ENCODE data around the gene FKBP3.
A peak's percentile ranks its signal among the peaks of the same experiment; 100 is the strongest.
"Not testable (repeated sequence)": the region's sequence is repeated elsewhere in the genome, so short reads cannot be mapped to it uniquely, and the experiment has no call there.

Gene FKBP3

GRCh38 chr14:45112896-45113781 lies 21.1 kb downstream of the FKBP3 start:
- no peak for DNase-seq (ENCODE audit: low read depth, low spot score)

GRCh38 chr14:45104561-45104960 lies 29.7 kb downstream of the FKBP3 start:
- DNase-seq (ENCODE audit: low read depth, low spot score): no peak

GRCh38 chr14:45103806-45104205 lies 30.5 kb downstream of the FKBP3 start:
- DNase-seq (ENCODE audit: low read depth, low spot score): no peak

GRCh38 chr14:45096218-45096617 lies 38.1 kb downstream of the FKBP3 start:
- no peak for DNase-seq (ENCODE audit: low read depth, low spot score)

GRCh38 chr14:45095143-45095542 lies 39.1 kb downstream of the FKBP3 start:
- no peak for DNase-seq (ENCODE audit: low read depth, low spot score)

- DNase-seq (ENCODE audit: low read depth, low spot score): no peak
Measured at GRCh38 chr14:45094275-45094674, 40.0 kb downstream of the FKBP3 start.

GRCh38 chr14:45091710-45092109 lies 42.6 kb downstream of the FKBP3 start:
- no peak for DNase-seq (ENCODE audit: low read depth, low spot score)

GRCh38 chr14:45089813-45090212 lies 44.5 kb downstream of the FKBP3 start:
- no peak for DNase-seq (ENCODE audit: low read depth, low spot score)

GRCh38 chr14:45084946-45085346 lies 49.3 kb downstream of the FKBP3 start:
- DNase-seq (ENCODE audit: low read depth, low spot score): no peak

GRCh38 chr14:45083976-45084722 lies 50.1 kb downstream of the FKBP3 start, which contains the start of gene PRPF39:
PRPF39 (plus strand) TSS chr14:45084116; CDS start chr14:45095240, 11,124 bp downstream.
- peak; percentile 60 for DNase-seq (ENCODE audit: low read depth, low spot score)

GRCh38 chr14:45083617-45083975 lies 50.7 kb downstream of the FKBP3 start:
- DNase-seq (ENCODE audit: low read depth, low spot score): no peak

- DNase-seq (ENCODE audit: low read depth, low spot score): no peak
Measured at GRCh38 chr14:45082420-45082819, 51.9 kb downstream of the FKBP3 start.

GRCh38 chr14:45081096-45081495 lies 53.2 kb downstream of the FKBP3 start:
- not testable (repeated sequence) for DNase-seq (ENCODE audit: low read depth, low spot score)

- not testable (repeated sequence) for DNase-seq (ENCODE audit: low read depth, low spot score)
Measured at GRCh38 chr14:45080416-45080968, 53.8 kb downstream of the FKBP3 start.

GRCh38 chr14:45078323-45078722 lies 56.0 kb downstream of the FKBP3 start:
- no peak for DNase-seq (ENCODE audit: low read depth, low spot score)

GRCh38 chr14:45073231-45073879 lies 60.9 kb downstream of the FKBP3 start:
- DNase-seq (ENCODE audit: low read depth, low spot score): no peak

- no peak for DNase-seq (ENCODE audit: low read depth, low spot score)
Measured at GRCh38 chr14:45072126-45072525, 62.2 kb downstream of the FKBP3 start.

GRCh38 chr14:45070215-45070614 lies 64.1 kb downstream of the FKBP3 start:
- no peak for DNase-seq (ENCODE audit: low read depth, low spot score)

- no peak for DNase-seq (ENCODE audit: low read depth, low spot score)
Measured at GRCh38 chr14:45068396-45068795, 65.9 kb downstream of the FKBP3 start.

- no peak for DNase-seq (ENCODE audit: low read depth, low spot score)
Measured at GRCh38 chr14:45066667-45067066, 67.6 kb downstream of the FKBP3 start.

- DNase-seq (ENCODE audit: low read depth, low spot score): no peak
Measured at GRCh38 chr14:45065956-45066355, 68.3 kb downstream of the FKBP3 start.
